ENCODE results near the gene UBAC2. TPM values are rescaled to one million over a fixed set of nuclear protein-coding genes. Genes with fewer than 3 reads are reported as not detected.

Gene UBAC2
- total RNA-seq, 1 experiment from 2014 or later = 103 TPM

DNA sequence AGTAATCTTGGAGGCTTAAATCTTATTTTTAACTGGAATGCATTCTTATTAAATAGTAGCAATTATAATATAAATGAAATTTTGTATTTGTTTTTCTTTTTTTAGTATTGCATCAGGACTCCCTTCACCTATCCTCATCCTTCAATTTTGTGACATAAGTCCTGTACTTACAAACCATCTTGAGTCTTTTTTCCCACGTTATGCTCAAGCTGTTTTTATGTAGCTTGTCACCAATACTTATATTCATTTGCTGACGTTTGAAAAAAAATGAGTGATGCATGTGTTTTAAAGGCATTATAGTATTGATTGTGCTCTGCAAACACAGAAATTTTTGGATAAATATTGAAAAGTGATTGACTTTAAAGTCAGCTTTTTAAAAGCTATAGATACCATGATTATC, 56.6 kb downstream of the UBAC2 start:
- H3K27me3 ChIP-seq (replicated peaks; ENCODE audit: control insufficient read depth, insufficient read depth, low read length) = no peaks in the 10 kb centered on the region

DNA sequence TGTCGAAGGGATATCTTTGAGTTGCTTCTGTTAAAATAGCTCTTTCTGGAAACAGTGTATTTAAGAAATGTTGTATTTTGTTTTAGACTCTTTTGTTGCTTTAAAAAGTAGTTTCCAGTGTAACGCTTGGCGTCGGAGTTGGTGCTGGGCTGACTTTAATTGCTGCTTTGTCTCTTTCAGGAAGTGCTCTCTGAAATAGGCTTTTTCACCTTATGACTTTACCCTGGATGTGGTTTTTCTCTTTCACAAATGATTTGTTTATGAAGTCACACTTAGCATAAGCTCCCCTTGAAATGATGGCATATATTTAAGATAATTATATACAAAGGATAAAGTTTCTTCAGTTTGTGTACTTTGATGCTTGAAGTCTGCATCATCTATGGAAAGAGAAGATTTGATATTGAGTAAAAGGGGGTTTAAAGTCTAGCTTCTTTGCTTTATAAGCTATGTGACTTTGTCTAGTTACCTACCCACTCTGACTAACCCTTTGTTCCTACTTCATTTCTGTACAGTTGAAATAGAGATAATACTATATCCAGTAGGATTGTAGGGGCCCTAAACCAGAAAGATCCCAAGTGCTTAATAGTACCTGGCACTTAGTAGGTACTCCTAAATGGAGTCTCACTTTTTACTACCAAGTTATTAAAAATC, 57.7 kb downstream of the UBAC2 start, which contains the start of gene GPR18:
TSS of gene GPR18 (minus strand) at position 170 of the 651 bp plus-strand sequence. CDS start 2,507 bp downstream, outside the sequence.
- intact Hi-C loops (cut with micrococcal nuclease; ENCODE audit: unreplicated experiment) = no loop called here
- BruUV-seq (replicated peaks) = no TSS peak
- no peaks in the 10 kb centered on the region for H3K9me3 Mint-ChIP-seq (ENCODE audit: unreplicated experiment)
- H3K27me3 Mint-ChIP-seq (ENCODE audit: insufficient read depth, unreplicated experiment) = no peaks in the 10 kb centered on the region
- POLR2A ChIA-PET = no interaction called here
- Histone ChIP-seq H3K9me3 (no peaks in the 10 kb centered on the region), H3K36me3 (ENCODE audit: control insufficient read depth, insufficient read depth, low read length) (no peaks in the 10 kb centered on the region), H3K27me3 (replicated peaks; ENCODE audit: control insufficient read depth, insufficient read depth, low read length) (no peaks in the 10 kb centered on the region), H3K4me3 (ENCODE audit: low read depth, low read length) (no peak within 1 kb of the TSS), H3K4me1 (no peaks in the 10 kb centered on the region)
- TF ChIP-seq, protein P1, sequence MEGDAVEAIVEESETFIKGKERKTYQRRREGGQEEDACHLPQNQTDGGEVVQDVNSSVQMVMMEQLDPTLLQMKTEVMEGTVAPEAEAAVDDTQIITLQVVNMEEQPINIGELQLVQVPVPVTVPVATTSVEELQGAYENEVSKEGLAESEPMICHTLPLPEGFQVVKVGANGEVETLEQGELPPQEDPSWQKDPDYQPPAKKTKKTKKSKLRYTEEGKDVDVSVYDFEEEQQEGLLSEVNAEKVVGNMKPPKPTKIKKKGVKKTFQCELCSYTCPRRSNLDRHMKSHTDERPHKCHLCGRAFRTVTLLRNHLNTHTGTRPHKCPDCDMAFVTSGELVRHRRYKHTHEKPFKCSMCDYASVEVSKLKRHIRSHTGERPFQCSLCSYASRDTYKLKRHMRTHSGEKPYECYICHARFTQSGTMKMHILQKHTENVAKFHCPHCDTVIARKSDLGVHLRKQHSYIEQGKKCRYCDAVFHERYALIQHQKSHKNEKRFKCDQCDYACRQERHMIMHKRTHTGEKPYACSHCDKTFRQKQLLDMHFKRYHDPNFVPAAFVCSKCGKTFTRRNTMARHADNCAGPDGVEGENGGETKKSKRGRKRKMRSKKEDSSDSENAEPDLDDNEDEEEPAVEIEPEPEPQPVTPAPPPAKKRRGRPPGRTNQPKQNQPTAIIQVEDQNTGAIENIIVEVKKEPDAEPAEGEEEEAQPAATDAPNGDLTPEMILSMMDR (IDR thresholded peaks at IDR 0.05; ENCODE audit: insufficient read depth in 1 of 2, low read depth in 1 of 2, low read length in 1 of 2, severe bottlenecking in 1 of 2, unreplicated experiment in 1 of 2) = no peak
- no peak for DNase-seq
- H3K36me3 Mint-ChIP-seq (ENCODE audit: insufficient read depth, unreplicated experiment) = peaks cover 6% of the 10 kb centered on the region
- no peaks in the 10 kb centered on the region for H3K4me1 Mint-ChIP-seq (ENCODE audit: low read depth, unreplicated experiment)
- no peak within 1 kb of the TSS for H3K27ac Mint-ChIP-seq (ENCODE audit: unreplicated experiment)
- CTCF ChIA-PET = no interaction called here
- no peak within 1 kb of the TSS for H3K4me3 Mint-ChIP-seq (ENCODE audit: unreplicated experiment)

More for the DNA sequence above, 56.6 kb downstream of the UBAC2 start:
- POLR2A ChIA-PET = no interaction called here
- no peak overlapping the region for H3K27ac Mint-ChIP-seq (ENCODE audit: unreplicated experiment)
- H3K4me3 Mint-ChIP-seq (ENCODE audit: unreplicated experiment) = no peak overlapping the region
- H3K4me1 Mint-ChIP-seq (ENCODE audit: low read depth, unreplicated experiment) = no peaks in the 10 kb centered on the region
- peaks cover 6% of the 10 kb centered on the region for H3K36me3 Mint-ChIP-seq (ENCODE audit: insufficient read depth, unreplicated experiment)
- Histone ChIP-seq H3K4me3 (ENCODE audit: low read depth, low read length) (no peak overlapping the region), H3K4me1 (no peaks in the 10 kb centered on the region), H3K9me3 (no peaks in the 10 kb centered on the region), H3K36me3 (ENCODE audit: control insufficient read depth, insufficient read depth, low read length) (no peaks in the 10 kb centered on the region)
- CTCF ChIA-PET = no interaction called here
- no peaks in the 10 kb centered on the region for H3K27me3 Mint-ChIP-seq (ENCODE audit: insufficient read depth, unreplicated experiment)
- TF ChIP-seq, protein P1 (IDR thresholded peaks at IDR 0.05; ENCODE audit: insufficient read depth in 1 of 2, low read depth in 1 of 2, low read length in 1 of 2, severe bottlenecking in 1 of 2, unreplicated experiment in 1 of 2) = no peak
- no peaks in the 10 kb centered on the region for H3K9me3 Mint-ChIP-seq (ENCODE audit: unreplicated experiment)
- no peak for DNase-seq
- intact Hi-C loops (cut with micrococcal nuclease; ENCODE audit: unreplicated experiment) = no loop called here
- BruUV-seq (replicated peaks) = no TSS peak

DNA sequence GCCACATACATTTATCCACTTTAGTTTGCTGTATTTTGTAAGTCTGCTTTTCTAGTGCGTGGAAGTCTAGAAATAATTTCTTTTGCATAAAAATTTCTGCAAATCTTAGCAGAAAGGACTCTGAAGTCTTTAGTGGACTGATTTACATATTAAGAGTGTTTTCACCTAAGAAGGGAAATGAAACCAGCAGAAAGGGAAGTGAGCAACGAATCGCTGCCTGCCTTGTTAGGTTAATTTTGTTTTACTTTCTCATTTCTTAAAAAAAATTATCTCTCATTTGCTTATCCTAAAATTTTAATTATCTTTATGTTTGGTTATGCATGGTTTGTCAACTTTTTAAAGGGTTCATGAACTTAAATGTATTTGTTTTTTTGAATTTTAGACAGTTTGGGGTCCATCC, 58.3 kb downstream of the UBAC2 start:
- Mint-ChIP-seq H3K36me3 (ENCODE audit: insufficient read depth, unreplicated experiment) (peaks cover 10% of the 10 kb centered on the region), H3K4me1 (ENCODE audit: low read depth, unreplicated experiment) (no peaks in the 10 kb centered on the region), H3K27ac (ENCODE audit: unreplicated experiment) (no peak overlapping the region), H3K9me3 (ENCODE audit: unreplicated experiment) (no peaks in the 10 kb centered on the region), H3K4me3 (ENCODE audit: unreplicated experiment) (no peak overlapping the region), H3K27me3 (ENCODE audit: insufficient read depth, unreplicated experiment) (no peaks in the 10 kb centered on the region)
- intact Hi-C loops (cut with micrococcal nuclease; ENCODE audit: unreplicated experiment) = no loop called here
- ChIA-PET CTCF (no interaction called here), POLR2A (no interaction called here)
- Histone ChIP-seq H3K4me1 (no peaks in the 10 kb centered on the region), H3K36me3 (ENCODE audit: control insufficient read depth, insufficient read depth, low read length) (no peaks in the 10 kb centered on the region), H3K9me3 (no peaks in the 10 kb centered on the region), H3K27me3 (replicated peaks; ENCODE audit: control insufficient read depth, insufficient read depth, low read length) (no peaks in the 10 kb centered on the region), H3K4me3 (ENCODE audit: low read depth, low read length) (no peak overlapping the region)
- TF ChIP-seq, protein P1 (IDR thresholded peaks at IDR 0.05; ENCODE audit: insufficient read depth in 1 of 2, low read depth in 1 of 2, low read length in 1 of 2, severe bottlenecking in 1 of 2, unreplicated experiment in 1 of 2) = no peak
- no peak for DNase-seq
- BruUV-seq (replicated peaks) = no TSS peak
